WTC11 (cell line): ENCODE results near the gene NKG7. TPM values are rescaled to one million over a fixed set of nuclear protein-coding genes. Genes with fewer than 3 reads are reported as not detected.
A peak's percentile ranks its signal among the peaks of the same experiment; 100 is the strongest.

Experiments
- ATAC-seq: fragments of 200-7000 bp; cut with Tn5 transposase; 2 replicates; pipeline ENCODE4 v1.10.0; 2021; ENCODE audit warnings: mild to moderate bottlenecking, moderate library complexity
- CTCF ChIA-PET: fragments of 300-600 bp; sonication (Branson Sonifier 250); formaldehyde crosslinking; loops from one replicate; lab custom pipeline; 2021; ENCODE audit warnings: antibody characterized with exemption; lab: Charles Lee
- POLR2A ChIA-PET: fragments of 350-600 bp; sonication (Branson Sonifier 250); formaldehyde crosslinking; loops from one replicate; lab custom pipeline; 2021; ENCODE audit warnings: antibody characterized with exemption; lab: Charles Lee
- DNase-seq: peaks from one replicate; pipeline ENCODE4 v3.0.0; 2021; ENCODE audit warnings: low spot score
- H3K27ac Mint-ChIP-seq: 2 replicates; pipeline ENCODE4 v1.8.0; 2021; ENCODE audit warnings: mixed read lengths
- H3K27me3 Mint-ChIP-seq: 2 replicates; pipeline ENCODE4 v1.8.0; 2021; ENCODE audit warnings: low read depth, mild to moderate bottlenecking, moderate library complexity, mixed read lengths
- H3K36me3 Mint-ChIP-seq: 2 replicates; pipeline ENCODE4 v1.8.0; 2021; ENCODE audit warnings: mixed read lengths
- H3K4me1 Mint-ChIP-seq: 2 replicates; pipeline ENCODE4 v1.8.0; 2022; ENCODE audit warnings: mixed read lengths
- H3K4me3 Mint-ChIP-seq: 2 replicates; pipeline ENCODE4 v1.8.0; 2021; ENCODE audit warnings: mild to moderate bottlenecking, moderate library complexity, mixed read lengths
- H3K9me3 Mint-ChIP-seq: 2 replicates; pipeline ENCODE4 v1.8.0; 2021; ENCODE audit warnings: mixed read lengths
- ESRRA ChIP-seq: sonication (generic); formaldehyde crosslinking; IDR thresholded peaks from 2 replicates; pipeline ENCODE4 v1.8.1; 2022; ENCODE audit warnings: mild to moderate bottlenecking, missing genetic modification reagents, borderline replicate concordance
- FOXJ3 ChIP-seq: sonication (generic); formaldehyde crosslinking; IDR thresholded peaks from 2 replicates; pipeline ENCODE4 v1.9.0; 2021; ENCODE audit warnings: missing genetic modification reagents, mild to moderate bottlenecking, borderline replicate concordance
- FOXP1 ChIP-seq: sonication (generic); formaldehyde crosslinking; IDR thresholded peaks from 2 replicates; pipeline ENCODE4 v1.8.0; 2022; ENCODE audit warnings: missing genetic modification reagents, mild to moderate bottlenecking, moderate library complexity, borderline replicate concordance
- GABPB1 ChIP-seq: sonication (generic); formaldehyde crosslinking; IDR thresholded peaks from 2 replicates; pipeline ENCODE4 v1.8.1; 2023; ENCODE audit warnings: mild to moderate bottlenecking, missing genetic modification reagents
- GTF2I ChIP-seq: fragments of 250-450 bp; sonication (Bioruptor Pico); conservative IDR thresholded peaks from 2 replicates; pipeline ENCODE4 v1.4.0; 2021; ENCODE audit warnings: mild to moderate bottlenecking
- KAT7 ChIP-seq: sonication (generic); formaldehyde crosslinking; IDR thresholded peaks from 2 replicates; pipeline ENCODE4 v1.8.1; 2023; ENCODE audit warnings: missing genetic modification reagents, mild to moderate bottlenecking, borderline replicate concordance
- NFATC4 ChIP-seq: fragments of 250-450 bp; sonication (Bioruptor Pico); IDR thresholded peaks from 2 replicates; pipeline ENCODE4 v1.9.0; 2021; ENCODE audit warnings: mild to moderate bottlenecking
- NFE2L1 ChIP-seq: sonication (generic); formaldehyde crosslinking; IDR thresholded peaks from 2 replicates; pipeline ENCODE4 v1.8.1; 2023; ENCODE audit warnings: missing genetic modification reagents
- RORB ChIP-seq: fragments of 250-450 bp; sonication (Bioruptor Pico); IDR thresholded peaks from 2 replicates; pipeline ENCODE4 v1.9.0; 2021; ENCODE audit warnings: mild to moderate bottlenecking
- SMAD3 ChIP-seq: sonication (generic); formaldehyde crosslinking; IDR thresholded peaks from 2 replicates; pipeline ENCODE4 v1.8.0; 2022; ENCODE audit warnings: missing genetic modification reagents, mild to moderate bottlenecking, borderline replicate concordance
- TP53 ChIP-seq: sonication (generic); formaldehyde crosslinking; IDR thresholded peaks from 2 replicates; pipeline ENCODE4 v1.8.1; 2023; ENCODE audit warnings: mild to moderate bottlenecking, missing genetic modification reagents
- ZNF121 ChIP-seq: sonication (generic); formaldehyde crosslinking; IDR thresholded peaks from 2 replicates; pipeline ENCODE4 v1.8.0; 2023; ENCODE audit warnings: missing genetic modification reagents
- ZNF671 ChIP-seq: fragments of 250-450 bp; sonication (Bioruptor Pico); IDR thresholded peaks from 2 replicates; pipeline ENCODE4 v1.8.0; 2021; ENCODE audit warnings: mild to moderate bottlenecking
- total RNA-seq: library from RNA; stranded (reverse); gene quantifications from 3 replicates; pipeline ENCODE4 v1.2.3, GENCODE V29; 2021
- TF ChIP-seq, protein P1 (sequence below): sonication (generic); formaldehyde crosslinking; IDR thresholded peaks from 2 replicates; pipeline ENCODE4 v1.8.0; 2023; ENCODE audit warnings: mild to moderate bottlenecking, missing genetic modification reagents
- TF ChIP-seq, protein P2 (sequence below): sonication (generic); formaldehyde crosslinking; IDR thresholded peaks from 2 replicates; pipeline ENCODE4 v1.8.1; 2023; ENCODE audit warnings: mild to moderate bottlenecking, missing genetic modification reagents
- TF ChIP-seq, protein P3 (sequence below): sonication (generic); formaldehyde crosslinking; IDR thresholded peaks from 2 replicates; pipeline ENCODE4 v1.8.0; 2022; ENCODE audit warnings: missing genetic modification reagents
- TF ChIP-seq, protein P4 (sequence below): fragments of 250-450 bp; sonication (Bioruptor Pico); IDR thresholded peaks from 2 replicates; pipeline ENCODE4 v2.1.2; 2022; ENCODE audit warnings: mild to moderate bottlenecking, moderate library complexity
- TF ChIP-seq, protein P5 (sequence below): sonication (generic); formaldehyde crosslinking; IDR thresholded peaks from 2 replicates; pipeline ENCODE4 v1.8.1; 2023; ENCODE audit warnings: mild to moderate bottlenecking, missing genetic modification reagents, moderate library complexity
- TF ChIP-seq, protein P6 (sequence below): sonication (generic); formaldehyde crosslinking; IDR thresholded peaks from 2 replicates; pipeline ENCODE4 v1.8.0; 2022; ENCODE audit warnings: mild to moderate bottlenecking, missing genetic modification reagents

The NKG7 gene
- total RNA-seq, 1 experiment from 2014 or later = 0.63 TPM

DNA sequence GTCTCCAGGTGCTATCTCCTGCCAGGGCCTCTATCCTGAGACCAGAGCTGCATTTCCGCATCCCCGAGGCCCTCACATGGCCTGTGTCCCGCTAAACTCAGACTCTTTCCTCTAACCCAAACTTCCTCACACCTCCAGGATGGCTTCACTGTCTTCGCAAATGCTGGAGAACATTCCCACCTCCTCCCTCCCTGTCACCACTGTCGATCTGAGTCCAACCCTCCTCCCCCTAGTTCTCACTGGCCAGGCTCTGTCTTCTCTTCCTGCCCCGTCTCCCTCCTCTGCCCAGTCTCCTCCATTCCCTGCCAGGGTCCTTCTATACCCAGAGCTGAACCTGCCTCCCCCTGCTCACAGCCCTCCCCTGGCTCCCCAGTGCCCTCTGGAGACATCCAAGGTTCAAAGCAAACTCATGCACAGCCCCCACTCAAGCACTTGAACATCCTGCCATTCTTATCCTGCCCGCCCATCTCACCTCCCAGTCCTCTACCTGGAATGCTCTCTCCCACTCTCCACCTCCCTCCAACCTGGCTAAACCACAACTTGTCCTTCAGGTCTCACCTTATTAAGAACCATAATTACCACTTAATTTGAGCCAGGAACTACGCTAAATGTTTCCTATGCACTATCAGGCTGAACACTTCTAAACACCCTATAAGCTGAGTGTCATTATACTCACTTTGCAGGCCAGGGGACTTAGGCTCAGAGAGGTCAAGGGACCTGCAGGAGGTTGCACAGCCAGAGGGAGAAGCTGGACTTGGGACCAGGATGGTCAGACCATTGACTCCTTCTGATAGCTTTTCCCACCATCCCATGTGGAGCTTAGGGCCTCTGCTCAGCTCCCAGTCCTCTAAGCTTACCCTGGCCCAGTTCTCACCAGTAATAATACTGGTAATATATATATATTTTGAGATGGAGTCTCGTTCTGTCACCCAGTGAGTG lies 29.6 kb downstream of the NKG7 start:
- no peak for DNase-seq
- CTCF ChIA-PET = interaction anchor here (0.7 to 4.6 kb wide), 7 partner anchors 21 to 318 kb away, joined by 3 to 37 read pairs (median 4); no protein-coding TSS in a partner anchor
- Mint-ChIP-seq H3K27me3 (peaks cover 26% of the 10 kb centered on the region), H3K4me3 (peak overlapping the region; percentile 50), H3K27ac (peak overlapping the region; percentile 35), H3K4me1 (peaks cover 32% of the 10 kb centered on the region), H3K36me3 (peaks cover 7% of the 10 kb centered on the region), H3K9me3 (no peaks in the 10 kb centered on the region)
- POLR2A ChIA-PET = interaction anchor here (0.6 to 1.3 kb wide), 3 partner anchors 23 to 79 kb away, joined by 3 to 5 read pairs (median 3); partner anchors contain the start of gene ETFB
- no peak for ATAC-seq
- TF ChIP-seq GTF2I (CRISPR knock-in tag) (0 out of 2 replicates have a peak, but pooled peaks have one; percentile 14), RORB (CRISPR knock-in tag) (no peak), GABPB1 (CRISPR knock-in tag) (no peak)

DNA sequence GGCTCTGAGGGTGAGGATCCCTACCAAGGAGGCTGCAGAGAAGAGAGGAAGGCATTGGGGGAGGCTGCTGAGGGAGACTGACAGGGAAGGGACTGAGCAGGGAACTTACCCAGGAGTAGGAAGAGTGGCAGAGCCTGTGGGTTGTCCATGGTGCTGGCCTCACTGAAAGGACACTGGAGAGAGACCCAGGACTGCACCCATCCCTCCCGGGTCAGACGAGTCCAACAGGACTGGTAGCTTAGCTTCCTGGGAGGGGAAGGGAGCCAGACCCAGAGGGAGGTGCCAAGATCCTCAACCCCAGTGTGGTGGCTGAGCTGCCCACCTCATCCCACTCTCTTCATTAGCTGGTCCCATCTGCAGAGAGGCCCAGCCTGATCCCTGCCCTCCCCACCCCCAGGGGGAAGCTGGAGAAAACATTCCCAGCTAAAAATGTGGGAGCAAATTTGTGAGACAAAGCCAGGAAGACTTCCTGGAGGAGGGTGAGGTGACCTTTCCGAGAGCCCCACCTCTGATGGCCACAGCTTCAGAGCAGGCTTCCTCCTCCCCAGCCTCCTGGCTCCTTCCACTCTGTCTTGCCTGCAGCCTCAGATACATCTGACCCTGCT lies 30.4 kb downstream of the NKG7 start, which contains the start of gene VSIG10L:
VSIG10L (minus strand) TSS at position 164 of the 605 bp plus-strand sequence; CDS start at position 149, 15 bp downstream.
- ChIA-PET CTCF (interaction anchor here (0.7 to 4.6 kb wide), 7 partner anchors 22 to 319 kb away, joined by 3 to 37 read pairs (median 4); no protein-coding TSS in a partner anchor), POLR2A (interaction anchor here (0.6 to 1.3 kb wide), 4 partner anchors 24 to 80 kb away, joined by 3 to 5 read pairs (median 4); partner anchors contain the start of gene ETFB)
- Mint-ChIP-seq H3K27ac (peak within 1 kb of the TSS; percentile 35), H3K36me3 (peaks cover 7% of the 10 kb centered on the region), H3K9me3 (no peaks in the 10 kb centered on the region), H3K4me3 (peak within 1 kb of the TSS; percentile 71), H3K27me3 (peaks cover 26% of the 10 kb centered on the region), H3K4me1 (peaks cover 32% of the 10 kb centered on the region)
- ATAC-seq (no peak), DNase-seq (no peak)
- no peak for TF ChIP-seq TP53 (CRISPR knock-in tag)
- no peak for TF ChIP-seq NFATC4 (CRISPR knock-in tag)
- TF ChIP-seq, protein P1, sequence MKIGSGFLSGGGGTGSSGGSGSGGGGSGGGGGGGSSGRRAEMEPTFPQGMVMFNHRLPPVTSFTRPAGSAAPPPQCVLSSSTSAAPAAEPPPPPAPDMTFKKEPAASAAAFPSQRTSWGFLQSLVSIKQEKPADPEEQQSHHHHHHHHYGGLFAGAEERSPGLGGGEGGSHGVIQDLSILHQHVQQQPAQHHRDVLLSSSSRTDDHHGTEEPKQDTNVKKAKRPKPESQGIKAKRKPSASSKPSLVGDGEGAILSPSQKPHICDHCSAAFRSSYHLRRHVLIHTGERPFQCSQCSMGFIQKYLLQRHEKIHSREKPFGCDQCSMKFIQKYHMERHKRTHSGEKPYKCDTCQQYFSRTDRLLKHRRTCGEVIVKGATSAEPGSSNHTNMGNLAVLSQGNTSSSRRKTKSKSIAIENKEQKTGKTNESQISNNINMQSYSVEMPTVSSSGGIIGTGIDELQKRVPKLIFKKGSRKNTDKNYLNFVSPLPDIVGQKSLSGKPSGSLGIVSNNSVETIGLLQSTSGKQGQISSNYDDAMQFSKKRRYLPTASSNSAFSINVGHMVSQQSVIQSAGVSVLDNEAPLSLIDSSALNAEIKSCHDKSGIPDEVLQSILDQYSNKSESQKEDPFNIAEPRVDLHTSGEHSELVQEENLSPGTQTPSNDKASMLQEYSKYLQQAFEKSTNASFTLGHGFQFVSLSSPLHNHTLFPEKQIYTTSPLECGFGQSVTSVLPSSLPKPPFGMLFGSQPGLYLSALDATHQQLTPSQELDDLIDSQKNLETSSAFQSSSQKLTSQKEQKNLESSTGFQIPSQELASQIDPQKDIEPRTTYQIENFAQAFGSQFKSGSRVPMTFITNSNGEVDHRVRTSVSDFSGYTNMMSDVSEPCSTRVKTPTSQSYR = no peak
- TF ChIP-seq KAT7 (CRISPR knock-in tag) = no peak
- TF ChIP-seq, protein P2, sequence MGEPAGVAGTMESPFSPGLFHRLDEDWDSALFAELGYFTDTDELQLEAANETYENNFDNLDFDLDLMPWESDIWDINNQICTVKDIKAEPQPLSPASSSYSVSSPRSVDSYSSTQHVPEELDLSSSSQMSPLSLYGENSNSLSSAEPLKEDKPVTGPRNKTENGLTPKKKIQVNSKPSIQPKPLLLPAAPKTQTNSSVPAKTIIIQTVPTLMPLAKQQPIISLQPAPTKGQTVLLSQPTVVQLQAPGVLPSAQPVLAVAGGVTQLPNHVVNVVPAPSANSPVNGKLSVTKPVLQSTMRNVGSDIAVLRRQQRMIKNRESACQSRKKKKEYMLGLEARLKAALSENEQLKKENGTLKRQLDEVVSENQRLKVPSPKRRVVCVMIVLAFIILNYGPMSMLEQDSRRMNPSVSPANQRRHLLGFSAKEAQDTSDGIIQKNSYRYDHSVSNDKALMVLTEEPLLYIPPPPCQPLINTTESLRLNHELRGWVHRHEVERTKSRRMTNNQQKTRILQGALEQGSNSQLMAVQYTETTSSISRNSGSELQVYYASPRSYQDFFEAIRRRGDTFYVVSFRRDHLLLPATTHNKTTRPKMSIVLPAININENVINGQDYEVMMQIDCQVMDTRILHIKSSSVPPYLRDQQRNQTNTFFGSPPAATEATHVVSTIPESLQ = no peak
- TF ChIP-seq ZNF121 = no peak
- TF ChIP-seq, protein P3, sequence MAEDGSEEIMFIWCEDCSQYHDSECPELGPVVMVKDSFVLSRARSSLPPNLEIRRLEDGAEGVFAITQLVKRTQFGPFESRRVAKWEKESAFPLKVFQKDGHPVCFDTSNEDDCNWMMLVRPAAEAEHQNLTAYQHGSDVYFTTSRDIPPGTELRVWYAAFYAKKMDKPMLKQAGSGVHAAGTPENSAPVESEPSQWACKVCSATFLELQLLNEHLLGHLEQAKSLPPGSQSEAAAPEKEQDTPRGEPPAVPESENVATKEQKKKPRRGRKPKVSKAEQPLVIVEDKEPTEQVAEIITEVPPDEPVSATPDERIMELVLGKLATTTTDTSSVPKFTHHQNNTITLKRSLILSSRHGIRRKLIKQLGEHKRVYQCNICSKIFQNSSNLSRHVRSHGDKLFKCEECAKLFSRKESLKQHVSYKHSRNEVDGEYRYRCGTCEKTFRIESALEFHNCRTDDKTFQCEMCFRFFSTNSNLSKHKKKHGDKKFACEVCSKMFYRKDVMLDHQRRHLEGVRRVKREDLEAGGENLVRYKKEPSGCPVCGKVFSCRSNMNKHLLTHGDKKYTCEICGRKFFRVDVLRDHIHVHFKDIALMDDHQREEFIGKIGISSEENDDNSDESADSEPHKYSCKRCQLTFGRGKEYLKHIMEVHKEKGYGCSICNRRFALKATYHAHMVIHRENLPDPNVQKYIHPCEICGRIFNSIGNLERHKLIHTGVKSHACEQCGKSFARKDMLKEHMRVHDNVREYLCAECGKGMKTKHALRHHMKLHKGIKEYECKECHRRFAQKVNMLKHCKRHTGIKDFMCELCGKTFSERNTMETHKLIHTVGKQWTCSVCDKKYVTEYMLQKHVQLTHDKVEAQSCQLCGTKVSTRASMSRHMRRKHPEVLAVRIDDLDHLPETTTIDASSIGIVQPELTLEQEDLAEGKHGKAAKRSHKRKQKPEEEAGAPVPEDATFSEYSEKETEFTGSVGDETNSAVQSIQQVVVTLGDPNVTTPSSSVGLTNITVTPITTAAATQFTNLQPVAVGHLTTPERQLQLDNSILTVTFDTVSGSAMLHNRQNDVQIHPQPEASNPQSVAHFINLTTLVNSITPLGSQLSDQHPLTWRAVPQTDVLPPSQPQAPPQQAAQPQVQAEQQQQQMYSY (CRISPR knock-in tag) = no peak
- TF ChIP-seq SMAD3 (CRISPR knock-in tag) = no peak
- TF ChIP-seq FOXJ3 (CRISPR knock-in tag) = no peak
- TF ChIP-seq NFE2L1 (CRISPR knock-in tag) = no peak
- TF ChIP-seq, protein P4, sequence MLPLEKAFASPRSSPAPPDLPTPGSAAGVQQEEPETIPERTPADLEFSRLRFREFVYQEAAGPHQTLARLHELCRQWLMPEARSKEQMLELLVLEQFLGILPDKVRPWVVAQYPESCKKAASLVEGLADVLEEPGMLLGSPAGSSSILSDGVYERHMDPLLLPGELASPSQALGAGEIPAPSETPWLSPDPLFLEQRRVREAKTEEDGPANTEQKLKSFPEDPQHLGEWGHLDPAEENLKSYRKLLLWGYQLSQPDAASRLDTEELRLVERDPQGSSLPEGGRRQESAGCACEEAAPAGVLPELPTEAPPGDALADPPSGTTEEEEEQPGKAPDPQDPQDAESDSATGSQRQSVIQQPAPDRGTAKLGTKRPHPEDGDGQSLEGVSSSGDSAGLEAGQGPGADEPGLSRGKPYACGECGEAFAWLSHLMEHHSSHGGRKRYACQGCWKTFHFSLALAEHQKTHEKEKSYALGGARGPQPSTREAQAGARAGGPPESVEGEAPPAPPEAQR (CRISPR knock-in tag) = no peak
- TF ChIP-seq, protein P5, sequence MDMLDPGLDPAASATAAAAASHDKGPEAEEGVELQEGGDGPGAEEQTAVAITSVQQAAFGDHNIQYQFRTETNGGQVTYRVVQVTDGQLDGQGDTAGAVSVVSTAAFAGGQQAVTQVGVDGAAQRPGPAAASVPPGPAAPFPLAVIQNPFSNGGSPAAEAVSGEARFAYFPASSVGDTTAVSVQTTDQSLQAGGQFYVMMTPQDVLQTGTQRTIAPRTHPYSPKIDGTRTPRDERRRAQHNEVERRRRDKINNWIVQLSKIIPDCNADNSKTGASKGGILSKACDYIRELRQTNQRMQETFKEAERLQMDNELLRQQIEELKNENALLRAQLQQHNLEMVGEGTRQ = no peak
- TF ChIP-seq, protein P6, sequence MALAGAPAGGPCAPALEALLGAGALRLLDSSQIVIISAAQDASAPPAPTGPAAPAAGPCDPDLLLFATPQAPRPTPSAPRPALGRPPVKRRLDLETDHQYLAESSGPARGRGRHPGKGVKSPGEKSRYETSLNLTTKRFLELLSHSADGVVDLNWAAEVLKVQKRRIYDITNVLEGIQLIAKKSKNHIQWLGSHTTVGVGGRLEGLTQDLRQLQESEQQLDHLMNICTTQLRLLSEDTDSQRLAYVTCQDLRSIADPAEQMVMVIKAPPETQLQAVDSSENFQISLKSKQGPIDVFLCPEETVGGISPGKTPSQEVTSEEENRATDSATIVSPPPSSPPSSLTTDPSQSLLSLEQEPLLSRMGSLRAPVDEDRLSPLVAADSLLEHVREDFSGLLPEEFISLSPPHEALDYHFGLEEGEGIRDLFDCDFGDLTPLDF = no peak
- TF ChIP-seq ZNF671 = no peak
- TF ChIP-seq FOXP1 (CRISPR knock-in tag) = no peak; the same call in 1 of the 2 replicates
- TF ChIP-seq ESRRA = no peak
